ENCODE measurements around the gene C15orf39. TPM values are rescaled to one million over a fixed set of nuclear protein-coding genes. Genes with fewer than 3 reads are reported as not detected.
A peak's percentile ranks its signal among the peaks of the same experiment; 100 is the strongest.

C15orf39 gene
- total RNA-seq, 1 donor from 2014 or later: 25.5 TPM

DNA sequence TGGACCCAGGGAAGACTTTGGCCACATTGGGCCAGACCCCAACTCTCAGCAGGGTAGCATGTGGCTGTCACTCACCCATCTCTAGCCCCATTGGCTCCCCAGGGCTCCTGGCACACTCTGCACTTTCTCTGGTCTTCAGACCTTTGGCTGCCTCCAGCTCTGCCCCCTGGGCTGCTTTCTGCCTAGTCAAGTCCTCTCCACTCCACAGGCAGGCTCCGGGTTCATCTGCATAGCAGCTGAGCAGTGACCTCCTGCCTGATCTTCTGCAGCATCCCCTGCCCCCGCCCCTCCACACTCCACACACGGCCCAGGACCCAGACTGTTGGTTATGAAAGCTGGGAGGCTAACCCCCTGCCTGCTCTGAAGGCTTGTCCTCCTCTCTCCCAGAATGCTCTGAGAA lies 8.4 kb upstream of the C15orf39 start:
- DNase-seq (ENCODE audit: low spot score) (no peak), ATAC-seq (no peak)
- intact Hi-C loops (cut with DNase I): no loop called here

DNA sequence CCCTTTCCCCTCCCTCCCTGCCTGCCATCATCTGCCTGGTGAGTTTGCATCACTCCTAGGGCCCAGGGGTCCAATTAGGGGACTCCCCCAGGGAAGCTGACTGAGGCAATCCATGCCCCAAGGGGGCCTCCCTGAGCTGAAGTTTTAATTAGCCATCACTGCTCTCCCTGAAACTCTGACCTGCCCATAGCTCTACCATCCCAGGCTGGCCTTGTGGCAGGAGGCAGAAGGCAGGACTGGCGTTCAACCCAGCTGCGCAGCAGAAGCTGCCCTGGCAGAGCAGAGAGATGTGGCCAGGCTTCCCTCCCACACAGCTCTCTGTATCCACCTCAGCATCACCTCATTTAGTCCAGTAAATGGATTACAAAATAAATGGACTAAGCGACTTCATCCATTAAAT lies 7.7 kb upstream of the C15orf39 start:
- ATAC-seq: no peak
- intact Hi-C loops (cut with DNase I): no loop called here
- DNase-seq (ENCODE audit: low spot score): no peak

DNA sequence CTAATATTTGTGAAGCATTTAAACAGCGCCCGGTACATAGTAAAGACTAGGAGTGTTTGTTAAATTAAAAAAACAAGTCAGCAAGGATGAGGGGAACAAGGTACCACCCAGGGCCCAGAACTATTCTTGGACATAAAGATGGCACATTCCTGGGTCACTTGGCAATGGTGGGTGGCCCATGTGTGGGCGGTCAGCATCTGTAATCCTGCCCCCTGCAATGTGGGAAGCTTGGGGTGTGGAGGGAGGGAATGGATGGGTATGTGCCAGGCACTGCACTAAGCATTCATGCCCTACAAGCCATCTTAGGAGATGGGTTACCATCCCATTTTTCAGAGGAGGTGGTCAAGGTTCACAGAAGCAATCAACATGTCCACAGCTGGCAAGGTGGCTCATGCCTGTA lies 7.3 kb upstream of the C15orf39 start:
- intact Hi-C loops (cut with DNase I): no loop called here
- DNase-seq (ENCODE audit: low spot score): no peak
- ATAC-seq: no peak

DNA sequence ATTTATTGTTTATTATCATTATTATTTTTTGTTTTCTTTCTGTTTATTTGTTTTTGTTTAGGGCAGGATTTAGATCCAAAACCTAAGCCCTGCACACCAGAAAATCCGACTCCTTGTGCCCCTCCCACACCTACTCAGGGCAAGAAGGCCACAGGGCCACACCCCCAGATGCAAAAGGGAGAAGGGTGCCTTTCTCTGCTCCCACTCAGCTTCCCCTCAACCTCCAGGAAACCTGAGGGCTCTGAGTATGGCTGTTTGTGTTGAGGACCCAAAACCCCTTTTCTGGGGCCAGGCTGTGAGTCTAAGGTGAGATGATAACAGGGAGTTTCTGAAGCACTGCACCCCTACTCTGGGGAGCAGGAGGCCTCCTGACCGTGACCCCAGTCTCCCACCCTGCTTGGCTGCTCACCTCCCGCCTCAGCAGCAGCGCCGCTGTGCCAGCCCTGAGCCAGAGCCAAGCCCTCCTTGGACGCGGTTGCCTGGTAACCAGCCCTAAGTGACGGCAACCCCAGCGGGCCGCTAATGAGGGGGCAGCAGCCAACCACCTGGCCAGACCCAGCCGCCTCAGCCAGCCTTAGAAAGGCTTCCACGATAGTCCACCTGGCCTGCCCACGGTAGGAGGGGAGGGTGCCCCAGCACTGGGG lies 6.4 kb upstream of the C15orf39 start:
- peak; percentile 60 for ATAC-seq
- no peak for DNase-seq (ENCODE audit: low spot score)
- intact Hi-C loops (cut with DNase I): no loop called here

DNA sequence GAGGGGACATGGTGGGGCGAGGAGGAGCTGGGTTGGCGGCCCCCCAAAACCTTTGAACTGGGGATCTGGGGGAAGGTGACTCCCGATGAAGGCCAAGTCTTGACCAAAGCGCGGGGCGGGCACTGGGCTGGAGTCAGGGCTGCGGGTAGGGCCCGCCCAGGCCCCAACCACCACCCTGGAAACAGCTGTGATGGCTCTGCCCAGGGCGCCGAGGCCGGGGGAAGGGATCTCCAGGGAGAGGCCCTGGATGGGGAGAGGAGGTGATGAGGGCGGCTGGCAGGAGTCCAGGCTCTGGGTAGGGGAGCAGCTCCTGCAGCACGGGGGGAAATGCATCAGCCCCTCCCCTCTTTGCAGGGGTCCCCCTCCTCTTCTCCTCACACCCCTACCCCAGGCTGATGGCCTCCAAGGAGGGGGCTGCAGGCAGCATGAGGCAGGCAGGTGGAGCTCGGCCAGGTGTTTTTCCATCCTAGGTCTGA lies 5.9 kb upstream of the C15orf39 start:
- ATAC-seq (peak; percentile 14), DNase-seq (ENCODE audit: low spot score) (no peak)
- intact Hi-C loops (cut with DNase I): no loop called here

DNA sequence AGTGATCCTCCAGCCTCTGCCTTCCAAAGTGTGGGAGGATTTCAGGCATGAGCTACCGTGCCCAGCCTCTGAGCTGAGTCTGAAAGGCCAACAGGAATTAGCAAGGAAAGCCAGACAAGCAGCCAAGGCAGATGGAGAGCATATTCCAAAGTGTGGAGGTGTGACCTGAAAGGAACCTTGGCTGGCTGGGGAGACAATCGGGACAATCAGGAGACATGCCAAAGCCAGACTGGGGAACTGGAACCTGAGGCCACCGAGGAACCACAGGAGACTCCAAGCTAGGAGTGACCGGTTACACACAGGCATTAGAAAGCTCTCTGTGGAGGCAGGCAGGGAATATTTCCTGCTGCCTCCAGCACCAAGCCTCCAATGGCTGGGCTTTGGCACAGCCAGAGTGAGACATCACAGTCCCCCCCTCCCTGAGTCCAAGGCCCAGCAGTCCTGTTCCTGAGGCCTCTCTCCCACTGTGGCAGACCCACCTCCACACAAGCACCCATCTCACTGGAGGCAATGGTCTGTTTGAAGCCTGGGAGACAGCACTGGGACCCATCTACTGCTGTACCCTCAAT lies 4.5 kb upstream of the C15orf39 start:
- DNase-seq (ENCODE audit: low spot score) (no peak), ATAC-seq (no peak)
- intact Hi-C loops (cut with DNase I): no loop called here

DNA sequence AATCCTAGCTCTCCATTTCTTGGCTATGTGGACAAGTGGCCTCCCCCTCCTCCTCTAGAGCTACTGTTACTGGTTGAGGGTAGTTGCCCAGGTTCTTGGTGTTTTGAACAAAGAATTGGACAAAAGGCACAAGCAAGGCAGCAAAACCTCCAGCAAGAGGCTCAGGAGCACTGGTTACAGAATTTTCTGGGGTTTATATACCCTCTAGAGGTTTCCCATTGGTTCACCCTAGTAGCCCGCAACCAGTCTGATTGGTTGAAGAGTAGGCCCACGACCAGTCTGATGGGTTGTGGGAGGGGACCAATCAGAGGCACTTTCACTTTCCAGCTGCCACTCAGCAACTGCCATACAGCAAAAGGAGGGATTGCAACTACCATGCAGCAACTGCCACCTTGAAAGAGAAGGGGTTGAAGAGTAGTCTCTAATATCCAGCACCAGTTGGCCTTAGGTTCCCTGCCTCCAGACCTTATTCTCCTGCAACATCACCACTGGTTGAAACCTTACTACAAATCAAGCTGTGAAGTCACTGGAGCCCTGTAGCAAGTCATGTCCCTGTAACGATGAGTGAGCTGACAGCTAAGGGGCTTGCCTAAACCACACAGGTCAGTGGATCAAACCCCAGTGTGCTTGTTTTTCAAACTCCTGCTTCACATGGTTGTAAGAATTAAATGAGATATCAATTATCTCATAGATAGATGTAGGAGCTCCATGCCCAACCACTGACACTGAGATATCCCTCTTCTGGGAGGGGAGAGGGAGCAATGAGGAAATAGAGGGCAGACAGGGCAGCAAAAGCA lies 2.9 kb upstream of the C15orf39 start:
- intact Hi-C loops (cut with DNase I): no loop called here
- DNase-seq (ENCODE audit: low spot score) (no peak), ATAC-seq (no peak)

DNA sequence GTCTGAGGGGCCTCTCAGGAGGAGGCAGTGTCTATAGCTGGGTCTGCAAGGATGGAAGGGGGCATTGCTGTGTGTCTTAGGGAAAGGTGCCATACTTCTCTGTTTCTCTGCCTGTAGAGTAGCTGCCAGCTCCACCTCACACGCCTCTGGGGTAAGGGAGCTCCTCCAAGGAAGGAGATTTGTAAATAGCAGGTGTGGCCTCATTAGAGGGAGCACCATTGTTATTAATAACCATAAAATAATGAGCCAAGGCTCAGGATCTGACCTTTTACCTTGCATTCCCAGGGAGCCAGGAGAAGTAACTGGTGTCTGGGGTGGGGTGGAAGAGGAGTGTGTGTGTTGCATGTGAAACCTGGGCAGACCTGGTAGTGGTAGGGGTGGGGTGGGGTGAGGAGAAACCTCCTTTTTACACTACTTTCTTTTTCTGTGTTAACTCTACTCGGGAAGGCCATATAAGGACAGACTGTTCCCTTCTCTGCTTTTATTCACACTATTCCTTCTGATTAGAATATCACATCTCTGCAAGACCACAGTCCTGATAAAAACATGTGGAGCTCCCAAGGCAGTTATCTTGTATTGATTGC lies 2.2 kb upstream of the C15orf39 start:
- no peak for DNase-seq (ENCODE audit: low spot score)
- ATAC-seq: no peak
- intact Hi-C loops (cut with DNase I): no loop called here

DNA sequence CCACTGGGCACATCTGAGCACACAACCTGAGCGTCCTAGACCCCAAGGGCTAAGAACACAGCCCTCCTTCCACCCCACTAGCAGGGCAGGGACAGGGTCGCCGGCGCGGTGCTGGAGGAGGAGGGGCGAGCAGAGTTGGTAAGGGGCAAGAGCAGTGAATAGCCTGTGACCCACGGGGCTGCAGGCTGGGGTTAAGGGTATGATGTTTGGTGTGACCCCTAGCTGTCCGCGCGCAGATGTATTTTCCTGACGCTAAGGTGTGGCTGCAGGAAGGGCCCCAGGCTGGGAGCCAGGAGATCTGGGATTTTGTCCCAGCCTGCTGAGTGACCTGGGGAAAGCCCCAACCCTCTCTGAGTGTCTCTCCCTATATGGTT lies 1.3 kb upstream of the C15orf39 start:
- ATAC-seq: no peak
- DNase-seq (ENCODE audit: low spot score): no peak
- intact Hi-C loops (cut with DNase I): loop anchor here (5.0 kb wide), 1 partner anchor 158 kb away; no protein-coding TSS in a partner anchor

DNA sequence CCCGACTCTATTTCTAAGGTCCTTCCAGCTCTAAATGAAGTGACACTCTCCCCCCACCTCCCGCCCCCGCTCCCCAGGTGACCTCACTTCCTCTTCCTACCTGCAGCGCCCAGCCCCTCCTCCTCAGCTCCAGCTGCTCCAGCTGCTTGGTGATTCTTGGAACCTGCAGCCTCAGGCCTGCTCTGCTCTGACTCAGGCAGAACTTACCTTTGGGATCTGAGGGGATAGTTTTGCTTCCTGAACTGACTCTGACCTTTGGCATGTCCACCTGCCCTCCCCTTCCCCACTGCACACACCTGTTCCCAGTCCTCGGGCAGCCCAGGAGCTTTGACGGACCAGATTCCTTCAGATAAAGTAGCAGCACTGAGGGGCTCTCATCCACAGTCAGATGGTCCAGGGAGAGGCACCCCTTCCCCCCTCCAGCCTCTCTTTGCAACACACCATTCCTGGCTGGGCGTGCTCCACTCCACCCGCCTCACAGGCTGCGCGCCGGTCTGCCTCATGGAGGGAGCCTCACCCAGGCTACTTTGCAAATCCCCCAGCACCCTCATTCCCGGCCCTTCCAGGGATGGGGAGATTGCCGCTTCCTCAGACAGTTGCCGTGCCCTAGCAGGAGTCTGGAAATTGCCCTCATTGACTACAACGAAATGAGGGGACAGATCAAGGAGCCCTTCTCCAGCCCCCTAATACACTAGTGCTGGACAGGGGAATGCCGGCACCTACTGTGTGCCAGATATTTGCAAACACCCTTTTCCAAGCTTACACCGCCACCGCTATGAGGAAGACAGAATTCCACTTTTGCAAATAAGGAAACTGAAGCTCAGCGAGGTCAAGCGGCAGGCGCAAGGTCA lies 692 bp upstream of the C15orf39 start:
- ATAC-seq (peak; percentile 4), DNase-seq (ENCODE audit: low spot score) (no peak)
- intact Hi-C loops (cut with DNase I): loop anchor here (5.0 kb wide), 1 partner anchor 159 kb away; no protein-coding TSS in a partner anchor

DNA sequence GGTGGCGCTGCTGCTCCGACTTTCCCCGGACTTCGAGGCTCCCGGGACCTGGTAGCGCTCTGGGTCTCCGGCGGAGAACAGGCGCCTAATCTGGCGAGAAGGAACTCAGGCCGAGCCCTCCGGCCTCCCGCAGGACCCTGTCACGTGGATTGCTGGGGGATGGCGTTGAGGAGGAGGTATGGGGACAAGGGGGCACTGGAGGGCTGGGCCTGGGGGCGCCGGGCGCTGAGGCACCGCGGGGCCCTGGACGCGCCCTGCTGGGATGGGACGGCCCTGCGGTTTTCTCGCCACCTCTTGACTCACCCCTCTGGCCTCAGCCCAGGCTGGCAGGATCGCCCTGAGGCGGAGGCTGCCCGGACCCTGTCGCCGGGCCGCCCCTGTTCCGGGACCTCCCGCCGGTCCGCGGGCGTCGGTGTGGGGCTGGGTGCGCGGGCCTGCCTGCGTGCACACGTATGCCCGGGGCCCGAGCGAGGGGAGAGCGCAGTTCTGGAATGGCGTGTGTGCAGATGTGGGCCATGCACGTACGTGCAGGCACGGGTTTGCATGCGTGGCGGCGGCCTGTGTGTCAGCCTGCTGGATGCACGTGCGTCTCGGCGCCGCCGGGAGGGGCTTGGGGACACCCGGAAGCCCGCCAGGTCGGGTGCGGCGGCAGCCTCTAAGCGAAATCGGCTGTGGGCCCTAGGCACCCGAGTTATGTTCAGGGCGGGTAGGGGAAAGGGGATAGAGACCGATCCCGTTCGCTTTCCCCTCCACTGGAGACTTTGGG lies 752 bp downstream of the C15orf39 start:
- DNase-seq (ENCODE audit: low spot score): peak; percentile 84

DNA sequence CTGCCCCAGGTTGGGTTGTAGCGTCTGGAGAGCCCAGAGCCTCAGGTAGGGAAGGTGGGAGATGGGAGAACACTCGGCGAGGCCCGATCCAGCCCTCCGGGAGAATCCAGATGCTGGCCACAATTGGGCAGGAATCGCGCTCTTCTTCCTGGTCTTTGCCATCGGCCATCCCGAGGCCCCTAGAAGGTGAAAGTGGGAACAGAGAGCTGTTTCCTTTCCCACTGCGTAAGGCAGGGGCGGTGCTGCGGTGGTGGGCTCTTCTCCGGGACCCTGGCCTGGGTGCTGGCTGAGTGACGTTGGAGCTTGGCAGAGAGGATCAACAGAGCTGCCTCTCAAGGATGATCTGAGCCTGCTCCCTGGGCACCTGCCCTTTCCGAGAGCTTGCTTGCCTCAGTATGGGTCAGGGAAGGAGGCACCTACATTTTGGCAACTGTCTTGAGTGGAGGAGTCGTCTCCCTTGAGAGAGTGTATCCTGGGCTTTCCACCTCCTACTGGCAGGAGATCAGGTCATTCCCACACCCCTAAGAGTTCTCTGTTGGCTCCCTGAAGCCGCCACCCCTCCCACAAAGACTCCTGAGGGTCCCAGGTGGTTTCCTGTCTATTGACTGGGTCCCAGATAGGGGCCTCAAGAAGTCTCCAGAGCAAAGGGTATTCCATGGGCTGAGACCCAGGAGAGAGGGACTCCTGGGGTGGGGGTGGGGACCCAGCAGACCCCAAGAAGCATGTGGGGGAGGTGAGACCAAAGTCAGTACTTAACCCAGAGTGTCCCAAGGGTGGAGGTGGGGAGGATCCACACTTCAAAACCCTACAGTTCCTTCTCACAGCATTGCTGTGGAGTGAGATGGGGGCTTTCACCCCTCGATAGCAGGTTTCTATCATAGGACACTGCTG lies 1.6 kb downstream of the C15orf39 start:
- DNase-seq (ENCODE audit: low spot score) (no peak), ATAC-seq (no peak)
- intact Hi-C loops (cut with DNase I): loop anchor here (5.0 kb wide), 1 partner anchor 161 kb away; no protein-coding TSS in a partner anchor

More for the DNA sequence above, 752 bp downstream of the C15orf39 start:
- intact Hi-C loops (cut with DNase I): loop anchor here (5.0 kb wide), 1 partner anchor 160 kb away; no protein-coding TSS in a partner anchor
- peak; percentile 58 for ATAC-seq

DNA sequence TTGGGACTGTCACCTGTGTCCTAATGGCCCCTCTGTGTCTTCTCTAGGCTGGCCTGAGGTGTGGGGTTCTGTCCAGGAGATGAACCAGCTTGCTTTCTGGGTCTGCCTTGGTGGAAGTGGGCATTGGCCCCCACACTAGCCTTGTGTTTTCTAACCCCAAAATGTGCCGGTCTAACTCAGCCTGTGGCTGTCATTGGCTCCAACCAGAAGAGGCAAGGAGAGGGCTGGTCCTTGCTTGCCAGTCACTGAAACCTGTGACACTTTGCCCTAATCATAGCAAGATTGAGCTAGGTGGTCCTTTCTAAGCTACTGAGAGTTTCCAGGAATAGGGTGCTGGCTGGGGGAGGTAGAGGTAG lies 2.2 kb downstream of the C15orf39 start:
- ATAC-seq (no peak), DNase-seq (ENCODE audit: low spot score) (no peak)
- intact Hi-C loops (cut with DNase I): loop anchor here (2.0 to 5.0 kb wide), 2 partner anchors 162 to 175 kb away; no protein-coding TSS in a partner anchor

DNA sequence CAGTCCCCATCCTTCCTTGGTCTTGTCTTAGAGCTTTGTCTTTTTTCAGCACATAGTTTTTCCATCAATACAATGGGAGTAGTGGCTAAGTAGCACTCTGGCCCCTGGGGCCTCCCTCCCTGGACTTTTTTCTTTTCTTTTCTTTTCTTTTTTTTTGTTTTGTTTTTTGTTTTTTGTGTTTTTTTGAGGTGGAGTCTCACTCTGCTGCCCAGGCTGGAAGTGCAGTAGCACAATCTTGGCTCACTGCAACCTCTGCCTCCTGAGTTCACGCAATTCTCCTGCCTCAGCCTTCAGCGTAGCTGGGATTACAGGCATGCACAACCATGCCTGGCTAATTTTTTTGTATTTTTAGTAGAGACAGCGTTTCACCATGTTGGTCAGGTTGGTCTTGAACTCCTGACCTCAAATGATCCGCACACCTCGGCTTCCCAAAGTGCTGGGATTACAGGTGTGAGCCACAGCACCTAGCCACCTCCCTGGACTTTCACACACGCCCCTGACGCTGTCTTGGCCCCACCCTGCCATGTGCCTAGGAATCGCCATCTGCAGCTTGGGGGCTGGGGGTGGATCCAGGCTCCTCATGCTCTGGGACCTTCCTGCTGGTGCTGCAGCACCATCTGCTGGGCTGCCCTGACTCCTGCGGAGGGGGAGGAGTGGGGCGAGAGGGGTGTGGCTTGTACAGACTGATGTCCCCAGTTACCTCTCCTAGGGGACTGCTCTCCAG lies 2.8 kb downstream of the C15orf39 start:
- ATAC-seq (peak; percentile 91), DNase-seq (ENCODE audit: low spot score) (peak; percentile 95)
- intact Hi-C loops (cut with DNase I): loop anchor here (2.0 to 5.0 kb wide), 2 partner anchors 162 to 176 kb away; no protein-coding TSS in a partner anchor

DNA sequence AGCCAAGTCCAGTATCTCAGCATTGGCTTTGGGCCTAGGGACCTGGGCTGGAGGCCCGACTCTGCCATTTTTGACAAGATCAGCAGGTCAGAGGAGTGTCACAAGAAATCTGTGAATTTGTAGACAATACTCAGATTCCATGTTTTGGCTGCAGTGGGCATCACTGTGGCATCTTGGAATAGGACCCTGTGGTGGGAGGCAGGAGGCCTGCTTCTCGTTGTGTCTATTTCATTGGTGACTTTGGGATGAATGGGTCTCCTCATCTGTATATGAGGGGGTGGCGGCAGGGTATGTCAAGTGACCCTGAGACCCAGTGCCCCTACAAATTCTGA lies 3.3 kb downstream of the C15orf39 start:
- intact Hi-C loops (cut with DNase I): loop anchor here (2.0 kb wide), 1 partner anchor 176 kb away; no protein-coding TSS in a partner anchor
- DNase-seq (ENCODE audit: low spot score) (no peak), ATAC-seq (no peak)

DNA sequence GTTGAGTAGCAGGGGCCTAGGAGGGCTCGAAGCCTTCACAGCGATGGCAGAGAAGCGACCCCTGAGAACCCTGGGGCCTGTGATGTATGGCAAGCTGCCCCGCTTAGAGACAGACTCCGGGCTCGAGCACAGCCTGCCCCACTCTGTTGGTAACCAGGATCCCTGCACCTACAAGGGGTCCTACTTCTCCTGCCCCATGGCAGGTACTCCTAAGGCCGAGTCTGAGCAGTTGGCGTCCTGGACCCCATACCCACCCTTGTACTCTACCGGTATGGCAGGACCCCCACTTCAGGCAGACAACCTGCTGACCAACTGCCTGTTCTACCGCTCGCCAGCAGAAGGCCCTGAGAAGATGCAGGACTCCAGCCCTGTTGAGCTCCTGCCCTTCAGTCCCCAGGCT lies 4.3 kb downstream of the C15orf39 start:
- intact Hi-C loops (cut with DNase I): no loop called here
- no peak for ATAC-seq
- DNase-seq (ENCODE audit: low spot score): no peak
